ENCODE data around the gene MX1. TPM values are rescaled to one million over a fixed set of nuclear protein-coding genes. Genes with fewer than 3 reads are reported as not detected.

MX1 gene
- total and polyA plus RNA-seq, 2 of the 13 experiments (the other 11 are each of a cell fraction or from before 2014, with no cell fraction given), result 2.6 to 5.8 TPM

DNA sequence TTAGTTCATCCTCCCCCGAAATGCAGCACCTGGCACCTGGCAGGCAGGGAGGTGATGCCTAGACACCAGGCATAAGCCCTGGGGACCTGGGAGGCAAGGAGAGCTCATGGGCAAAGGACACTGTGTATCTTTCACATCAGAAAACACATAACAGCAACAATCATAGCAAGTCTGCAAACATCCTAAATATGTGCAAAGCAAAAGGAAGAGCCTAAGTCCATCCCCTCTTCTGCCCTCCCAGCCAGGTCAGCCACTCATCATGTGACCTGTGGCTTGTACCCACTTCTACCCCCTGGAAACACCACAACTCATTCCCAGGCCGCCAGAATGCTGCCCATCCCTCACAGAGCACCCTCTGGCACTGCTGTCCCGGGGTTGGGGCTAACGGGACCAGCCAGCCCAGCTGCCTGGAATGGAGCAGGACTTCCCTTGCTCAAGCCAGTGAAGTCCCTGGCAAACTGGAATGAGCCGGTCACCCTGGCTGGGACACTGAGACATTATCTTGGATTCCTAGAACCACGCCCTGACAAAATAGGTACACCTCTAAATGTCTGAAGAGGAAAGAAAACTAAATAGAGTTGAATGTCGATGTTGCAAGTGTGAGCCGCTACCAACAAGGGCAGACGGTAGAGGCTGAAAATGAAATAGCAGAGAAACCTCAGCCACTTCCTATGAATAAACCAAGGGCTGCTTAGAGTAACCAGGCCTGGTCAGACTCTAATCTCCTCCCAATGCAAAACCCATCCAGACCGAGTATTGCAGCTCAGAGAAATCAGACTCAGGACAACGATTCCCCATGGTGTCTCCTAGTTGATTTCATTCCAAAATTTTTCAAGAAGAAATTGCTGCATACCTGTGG, 52.5 kb downstream of the MX1 start:
- TF ChIP-seq, protein P1, sequence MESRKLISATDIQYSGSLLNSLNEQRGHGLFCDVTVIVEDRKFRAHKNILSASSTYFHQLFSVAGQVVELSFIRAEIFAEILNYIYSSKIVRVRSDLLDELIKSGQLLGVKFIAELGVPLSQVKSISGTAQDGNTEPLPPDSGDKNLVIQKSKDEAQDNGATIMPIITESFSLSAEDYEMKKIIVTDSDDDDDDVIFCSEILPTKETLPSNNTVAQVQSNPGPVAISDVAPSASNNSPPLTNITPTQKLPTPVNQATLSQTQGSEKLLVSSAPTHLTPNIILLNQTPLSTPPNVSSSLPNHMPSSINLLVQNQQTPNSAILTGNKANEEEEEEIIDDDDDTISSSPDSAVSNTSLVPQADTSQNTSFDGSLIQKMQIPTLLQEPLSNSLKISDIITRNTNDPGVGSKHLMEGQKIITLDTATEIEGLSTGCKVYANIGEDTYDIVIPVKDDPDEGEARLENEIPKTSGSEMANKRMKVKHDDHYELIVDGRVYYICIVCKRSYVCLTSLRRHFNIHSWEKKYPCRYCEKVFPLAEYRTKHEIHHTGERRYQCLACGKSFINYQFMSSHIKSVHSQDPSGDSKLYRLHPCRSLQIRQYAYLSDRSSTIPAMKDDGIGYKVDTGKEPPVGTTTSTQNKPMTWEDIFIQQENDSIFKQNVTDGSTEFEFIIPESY (CRISPR knock-in tag; IDR thresholded peaks at IDR 0.05), result peak; percentile 18; the same call in 1 of the 2 replicates
- no peak for TF ChIP-seq TMF1 (CRISPR knock-in tag; IDR thresholded peaks at IDR 0.05; ENCODE audit: low read depth)
- no peak for TF ChIP-seq FOSL1 (CRISPR knock-in tag; IDR thresholded peaks at IDR 0.05; ENCODE audit: borderline replicate concordance)
- no peak for TF ChIP-seq ZSCAN31 (CRISPR knock-in tag; IDR thresholded peaks at IDR 0.05; ENCODE audit: low read depth)
- 78% methylated on average over 11 of the region's 11 CpGs for WGBS (ENCODE audit: low lambda C conversion rate)
- no peak for DNase-seq (ENCODE audit: low spot score)
- CTCF ChIA-PET (ENCODE audit: low intra/inter-chr PET ratio, low total read pairs), result no interaction called here
- no peak overlapping the region for H2AFZ ChIP-seq (ENCODE audit: low read length)
- no peak overlapping the region for H3K27ac ChIP-seq (ENCODE audit: extremely low read length, insufficient read depth, low read length)
- peak; percentile 13 for ATAC-seq
- H3K4me3 ChIP-seq (replicated peaks in 1 of 3; ENCODE audit: insufficient read depth in 1 of 3, low read depth in 2 of 3, low read length in 3 of 3), result no peak overlapping the region
- H3K27me3 ChIP-seq (ENCODE audit: control insufficient read depth in 1 of 2, insufficient read depth in 2 of 2, low read length in 2 of 2), result no peaks in the 10 kb centered on the region
- intact Hi-C loops (cut with micrococcal nuclease; ENCODE audit: unreplicated experiment), result loop anchor here (5.0 kb wide), 1 partner anchor 129 kb away; no protein-coding TSS in a partner anchor
- H3K4me2 ChIP-seq (ENCODE audit: low read depth, low read length), result peak overlapping the region; percentile 33; the same call in 1 of the 2 replicates
- H4K20me1 ChIP-seq (ENCODE audit: insufficient read depth, low read length), result no peaks in the 10 kb centered on the region
- POLR2A ChIA-PET, result no interaction called here
- in situ Hi-C loops (cut with HindIII; ENCODE audit: extremely low pct_ligation_motif_present, low pct_unique_long_range_greater_than_20kb), result no loop called here
- no peaks in the 10 kb centered on the region for H3K79me2 ChIP-seq (ENCODE audit: insufficient read depth, low read length)
- FAIRE-seq, result no peak
- H3K9ac ChIP-seq (ENCODE audit: insufficient read depth, low read depth, low read length), result 0 out of 2 replicates have a peak overlapping the region, but pooled peaks have one; percentile 9
- no peaks in the 10 kb centered on the region for H3K9me3 ChIP-seq (ENCODE audit: low read length)
- H3K36me3 ChIP-seq (replicated peaks in 1 of 2; ENCODE audit: control insufficient read depth in 1 of 2, insufficient read depth in 2 of 2, low read length in 2 of 2), result no peaks in the 10 kb centered on the region
- BruUV-seq (replicated peaks), result no TSS peak
- H3K4me1 ChIP-seq (ENCODE audit: insufficient read depth, low read length), result peaks cover 23% of the 10 kb centered on the region

DNA sequence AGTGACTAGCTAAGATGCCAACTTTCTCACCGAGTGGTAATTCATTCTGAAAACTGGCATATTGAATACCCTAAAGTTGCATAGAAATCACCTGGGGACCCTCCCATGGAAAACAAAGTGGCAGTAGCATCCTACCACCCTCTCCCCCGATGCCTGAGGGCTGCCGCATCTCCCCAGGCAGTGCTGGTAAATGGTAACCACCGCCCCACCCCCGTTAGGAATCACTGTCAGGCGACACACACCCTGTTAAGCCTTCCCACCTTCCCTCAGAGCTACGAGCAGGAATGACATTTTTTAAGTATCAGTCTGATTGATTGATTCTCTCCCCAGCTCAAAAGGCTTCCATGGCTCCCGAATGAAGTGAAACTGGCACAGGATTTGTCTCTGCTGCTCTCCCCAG, 53.6 kb downstream of the MX1 start:
- no peak for DNase-seq (ENCODE audit: low spot score)
- ChIA-PET CTCF (ENCODE audit: low intra/inter-chr PET ratio, low total read pairs) (no interaction called here), POLR2A (no interaction called here)
- no peak overlapping the region for H3K9ac ChIP-seq (ENCODE audit: insufficient read depth, low read depth, low read length)
- H3K36me3 ChIP-seq (replicated peaks in 1 of 2; ENCODE audit: control insufficient read depth in 1 of 2, insufficient read depth in 2 of 2, low read length in 2 of 2), result no peaks in the 10 kb centered on the region
- no peak overlapping the region for H3K27ac ChIP-seq (ENCODE audit: extremely low read length, insufficient read depth, low read length)
- no peaks in the 10 kb centered on the region for H4K20me1 ChIP-seq (ENCODE audit: insufficient read depth, low read length)
- H3K9me3 ChIP-seq (ENCODE audit: low read length), result no peaks in the 10 kb centered on the region
- 78% methylated on average over 5 of the region's 8 CpGs for WGBS (ENCODE audit: low lambda C conversion rate)
- no peak for FAIRE-seq
- ATAC-seq, result no peak
- intact Hi-C loops (cut with micrococcal nuclease; ENCODE audit: unreplicated experiment), result loop anchor here (5.0 kb wide), 1 partner anchor 128 kb away; no protein-coding TSS in a partner anchor
- no peak overlapping the region for H2AFZ ChIP-seq (ENCODE audit: low read length)
- H3K79me2 ChIP-seq (ENCODE audit: insufficient read depth, low read length), result no peaks in the 10 kb centered on the region
- H3K4me1 ChIP-seq (ENCODE audit: insufficient read depth, low read length), result peaks cover 23% of the 10 kb centered on the region
- no peak overlapping the region for H3K4me2 ChIP-seq (ENCODE audit: low read depth, low read length)
- no peak overlapping the region for H3K4me3 ChIP-seq (replicated peaks in 1 of 3; ENCODE audit: insufficient read depth in 1 of 3, low read depth in 2 of 3, low read length in 3 of 3)
- no peaks in the 10 kb centered on the region for H3K27me3 ChIP-seq (ENCODE audit: control insufficient read depth in 1 of 2, insufficient read depth in 2 of 2, low read length in 2 of 2)
- BruUV-seq (replicated peaks), result no TSS peak
- in situ Hi-C loops (cut with HindIII; ENCODE audit: extremely low pct_ligation_motif_present, low pct_unique_long_range_greater_than_20kb), result no loop called here
- TF ChIP-seq, protein P2, sequence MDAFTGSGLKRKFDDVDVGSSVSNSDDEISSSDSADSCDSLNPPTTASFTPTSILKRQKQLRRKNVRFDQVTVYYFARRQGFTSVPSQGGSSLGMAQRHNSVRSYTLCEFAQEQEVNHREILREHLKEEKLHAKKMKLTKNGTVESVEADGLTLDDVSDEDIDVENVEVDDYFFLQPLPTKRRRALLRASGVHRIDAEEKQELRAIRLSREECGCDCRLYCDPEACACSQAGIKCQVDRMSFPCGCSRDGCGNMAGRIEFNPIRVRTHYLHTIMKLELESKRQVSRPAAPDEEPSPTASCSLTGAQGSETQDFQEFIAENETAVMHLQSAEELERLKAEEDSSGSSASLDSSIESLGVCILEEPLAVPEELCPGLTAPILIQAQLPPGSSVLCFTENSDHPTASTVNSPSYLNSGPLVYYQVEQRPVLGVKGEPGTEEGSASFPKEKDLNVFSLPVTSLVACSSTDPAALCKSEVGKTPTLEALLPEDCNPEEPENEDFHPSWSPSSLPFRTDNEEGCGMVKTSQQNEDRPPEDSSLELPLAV (CRISPR knock-in tag; conservative IDR thresholded peaks at IDR 0.05; ENCODE audit: low read depth), result no peak
- TF ChIP-seq TAF1 (CRISPR knock-in tag; IDR thresholded peaks at IDR 0.05) (no peak), RELA (CRISPR knock-in tag; IDR thresholded peaks at IDR 0.05) (no peak), HOXA5 (CRISPR knock-in tag; IDR thresholded peaks at IDR 0.05) (no peak), CAMTA2 (CRISPR knock-in tag; IDR thresholded peaks at IDR 0.05; ENCODE audit: borderline replicate concordance) (no peak), ZNF484 (CRISPR knock-in tag; IDR thresholded peaks at IDR 0.05; ENCODE audit: borderline replicate concordance, low read depth) (no peak), ZBTB49 (CRISPR knock-in tag; IDR thresholded peaks at IDR 0.05; ENCODE audit: borderline replicate concordance) (no peak)

Measured in HepG2 (cell line).